GM12873 (cell line): Measurements from ENCODE around the gene CORO6.

Source experiments
- TF ChIP-seq, protein P1 (sequence below): IDR thresholded peaks from 2 replicates; pipeline ENCODE4 v1.5.1; 2012; ENCODE audit warnings: low read depth, mild to moderate bottlenecking, moderate library complexity, low read length, control low read depth; ENCODE audit not compliant: insufficient read depth; ENCODE audit errors: missing control alignments

The CORO6 gene

DNA sequence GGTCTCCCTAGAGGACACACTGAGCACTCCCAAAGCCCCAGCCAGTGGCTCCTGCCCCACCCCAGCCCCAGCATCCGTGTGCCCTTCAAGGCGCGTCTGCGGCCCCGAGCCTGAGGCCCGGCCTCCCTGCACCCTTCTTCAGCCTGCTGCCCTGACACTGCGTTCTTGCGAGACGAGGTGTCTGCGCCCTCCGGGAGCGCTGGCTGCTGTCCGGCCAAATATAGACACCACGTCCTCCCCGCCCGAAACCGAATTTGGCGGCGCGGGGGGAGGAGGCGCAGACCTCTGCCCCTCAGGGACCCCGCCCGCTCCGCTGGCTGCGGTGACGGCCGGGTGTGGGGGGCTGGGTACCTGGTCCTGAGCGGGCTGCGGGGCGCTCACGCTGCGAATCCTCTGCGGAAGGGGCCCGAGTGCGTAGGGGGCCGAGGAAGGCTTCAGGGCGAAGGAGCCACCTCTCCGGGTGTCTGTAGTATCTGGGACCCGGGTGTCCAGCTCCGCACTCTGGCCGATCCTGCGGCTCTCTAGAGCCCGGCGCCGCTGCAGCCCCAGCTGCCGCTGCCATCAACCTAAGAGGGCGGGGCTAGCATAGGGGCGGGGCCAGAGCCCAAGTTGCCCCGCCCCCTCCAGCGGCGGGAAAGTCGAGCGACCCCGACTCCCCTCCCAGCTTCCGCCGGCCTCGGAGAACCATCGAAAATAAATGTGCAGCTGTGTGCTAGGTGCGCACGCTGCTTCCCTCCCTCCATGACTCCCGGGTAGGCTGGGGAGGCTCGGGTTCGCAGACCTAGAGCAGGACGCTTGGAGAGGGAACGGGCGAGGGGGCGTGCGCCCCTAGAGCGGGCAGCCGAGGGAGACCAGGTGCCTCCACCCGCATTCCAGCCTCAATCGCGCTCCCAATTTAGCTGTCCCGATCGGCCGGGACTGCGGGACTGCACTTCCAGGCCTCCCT, at the start of gene CORO6:
CORO6 (minus strand) TSS at position 576 of the 946 bp plus-strand sequence. CDS start 1,491 bp downstream, outside the sequence.
- TF ChIP-seq, protein P1, sequence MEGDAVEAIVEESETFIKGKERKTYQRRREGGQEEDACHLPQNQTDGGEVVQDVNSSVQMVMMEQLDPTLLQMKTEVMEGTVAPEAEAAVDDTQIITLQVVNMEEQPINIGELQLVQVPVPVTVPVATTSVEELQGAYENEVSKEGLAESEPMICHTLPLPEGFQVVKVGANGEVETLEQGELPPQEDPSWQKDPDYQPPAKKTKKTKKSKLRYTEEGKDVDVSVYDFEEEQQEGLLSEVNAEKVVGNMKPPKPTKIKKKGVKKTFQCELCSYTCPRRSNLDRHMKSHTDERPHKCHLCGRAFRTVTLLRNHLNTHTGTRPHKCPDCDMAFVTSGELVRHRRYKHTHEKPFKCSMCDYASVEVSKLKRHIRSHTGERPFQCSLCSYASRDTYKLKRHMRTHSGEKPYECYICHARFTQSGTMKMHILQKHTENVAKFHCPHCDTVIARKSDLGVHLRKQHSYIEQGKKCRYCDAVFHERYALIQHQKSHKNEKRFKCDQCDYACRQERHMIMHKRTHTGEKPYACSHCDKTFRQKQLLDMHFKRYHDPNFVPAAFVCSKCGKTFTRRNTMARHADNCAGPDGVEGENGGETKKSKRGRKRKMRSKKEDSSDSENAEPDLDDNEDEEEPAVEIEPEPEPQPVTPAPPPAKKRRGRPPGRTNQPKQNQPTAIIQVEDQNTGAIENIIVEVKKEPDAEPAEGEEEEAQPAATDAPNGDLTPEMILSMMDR: no peak

DNA sequence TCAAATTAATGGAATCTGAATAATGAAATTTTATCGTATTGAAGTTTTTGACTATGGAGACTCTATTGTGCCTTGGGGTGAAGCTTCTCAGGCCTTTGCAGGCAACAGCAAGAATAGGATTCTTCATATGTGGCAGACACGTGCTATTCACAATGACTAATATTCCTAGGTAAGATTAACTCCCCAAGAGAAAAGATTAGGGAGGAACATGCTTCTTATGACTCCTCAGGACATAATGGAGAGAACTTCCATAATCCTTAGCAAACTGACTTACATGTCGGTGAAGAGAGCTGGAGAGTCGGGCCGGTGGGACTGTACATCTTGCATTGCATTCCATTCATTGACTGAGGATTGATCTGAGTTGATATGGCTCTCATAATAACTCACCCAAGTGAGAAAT, 48.9 kb upstream of the CORO6 start:
- TF ChIP-seq, protein P1: no peak

DNA sequence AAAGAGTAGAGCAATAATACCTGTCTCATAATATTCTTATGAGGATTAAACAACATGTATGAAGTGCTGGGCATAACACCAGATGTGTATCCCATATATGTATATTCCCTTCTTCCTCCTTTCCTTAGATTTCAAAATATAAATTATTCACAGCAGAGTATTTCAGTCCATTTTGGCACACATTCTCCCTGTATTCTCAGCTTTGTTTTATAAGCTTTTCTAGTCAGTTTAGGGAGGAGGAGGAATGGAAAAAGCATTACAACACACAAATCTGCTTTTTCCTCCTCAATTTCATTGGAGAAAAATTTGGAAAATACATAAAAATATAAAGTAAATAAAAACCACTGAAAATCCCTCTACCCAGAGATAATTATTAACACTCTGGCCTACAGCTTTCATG, 46.6 kb upstream of the CORO6 start:
- TF ChIP-seq, protein P1: no peak

DNA sequence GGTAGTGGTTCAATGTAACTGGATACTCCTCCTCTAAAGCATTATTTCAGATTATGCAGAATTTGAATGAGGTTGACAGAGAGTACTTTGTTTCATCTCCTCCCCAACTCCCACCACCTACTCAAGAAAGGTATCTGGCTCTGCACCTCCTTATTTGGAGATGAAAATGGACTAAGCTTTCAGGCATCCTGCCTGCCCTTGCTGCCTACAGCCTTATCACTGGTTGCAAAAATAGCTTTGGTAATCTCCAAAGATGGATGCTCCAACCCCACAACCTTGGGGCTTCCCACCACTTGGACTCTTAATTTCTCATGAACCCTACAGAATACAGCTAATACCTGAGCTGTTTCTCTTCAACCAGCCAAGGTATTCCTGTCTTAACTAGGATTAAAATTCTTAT, 45.3 kb upstream of the CORO6 start:
- TF ChIP-seq, protein P1: no peak

DNA sequence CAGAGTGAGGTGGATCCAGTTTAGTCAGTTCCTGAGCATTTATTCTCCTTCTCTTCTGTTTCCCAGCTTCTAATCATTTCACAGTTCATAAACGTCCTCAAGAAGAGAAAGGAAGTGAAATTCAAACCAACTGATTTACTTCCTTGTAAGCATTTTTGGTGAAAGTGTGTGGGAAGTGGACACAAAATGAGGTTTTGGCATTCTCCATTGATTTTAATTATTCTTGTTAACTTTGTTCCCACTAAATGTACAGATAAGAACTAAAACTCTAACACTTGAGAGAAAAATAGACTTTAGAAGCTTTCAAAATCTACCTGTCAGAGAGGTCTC, 42.7 kb upstream of the CORO6 start:
- TF ChIP-seq, protein P1: no peak

DNA sequence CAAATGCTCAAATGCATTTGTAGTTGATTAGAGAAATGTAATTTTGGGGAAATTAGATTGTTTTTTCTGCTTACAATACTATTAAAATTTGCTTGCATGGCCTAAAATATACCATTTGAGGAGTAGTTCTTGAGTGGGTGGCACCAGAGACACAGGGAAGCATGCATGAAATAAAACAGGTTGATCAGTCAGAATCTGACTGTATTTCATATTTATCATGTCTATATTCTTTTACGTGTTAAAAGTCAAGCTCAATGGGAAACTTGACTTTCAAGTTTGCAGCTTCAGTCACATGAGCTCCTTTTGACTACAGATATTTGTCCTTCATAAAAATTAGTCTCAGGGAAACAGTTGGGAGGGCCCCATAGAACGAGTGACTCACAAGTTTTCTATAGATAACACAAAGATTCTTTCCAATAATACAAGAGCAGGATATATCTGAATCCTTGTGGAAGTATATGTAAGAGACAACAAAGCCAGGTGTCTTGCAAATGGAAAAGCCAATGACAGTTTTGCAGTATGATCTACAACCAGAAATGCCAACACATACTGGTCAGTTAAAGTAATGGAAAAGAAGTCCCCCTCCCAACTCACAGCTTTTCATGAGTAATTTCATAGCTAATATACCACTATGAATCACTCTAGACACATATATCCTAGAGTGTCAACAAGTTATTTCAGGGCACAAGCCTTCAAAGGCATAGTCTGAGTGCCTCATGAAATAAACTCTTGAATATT, 42.2 kb upstream of the CORO6 start:
- TF ChIP-seq, protein P1: no peak

DNA sequence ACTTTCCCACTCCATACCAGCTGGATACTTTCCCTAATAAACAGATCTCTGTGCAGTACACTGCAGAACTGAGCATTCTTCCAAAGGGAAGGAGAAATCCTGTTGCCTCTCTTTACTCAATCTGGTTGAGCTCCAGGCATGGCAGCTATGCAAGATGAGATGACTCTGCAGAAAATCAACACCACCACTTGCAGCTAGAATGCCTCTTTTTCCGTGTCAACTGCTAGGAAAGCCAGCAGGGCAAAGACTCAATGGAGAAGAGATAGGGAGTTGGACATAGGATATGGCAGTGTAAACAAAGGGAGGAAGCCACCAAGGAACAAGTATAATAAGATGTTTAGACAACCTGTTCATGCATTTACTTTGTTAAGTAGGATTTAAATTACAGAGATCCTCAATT, 40.4 kb upstream of the CORO6 start:
- TF ChIP-seq, protein P1: no peak
